HG03439 (cell line): ENCODE data around the gene ATG7.

Source experiments
- ATAC-seq: cut with Tn5 transposase; IDR thresholded peaks from one replicate; pipeline ENCODE4 v1.9.1; 2021; ENCODE audit warnings: mild to moderate bottlenecking, moderate library complexity; ENCODE audit not compliant: unreplicated experiment

The ATG7 gene

GRCh38 chr3:11350374-11350773 lies 78.2 kb downstream of the ATG7 start:
- no peak for ATAC-seq

GRCh38 chr3:11351451-11351850 lies 79.3 kb downstream of the ATG7 start:
- ATAC-seq: no peak

DNA sequence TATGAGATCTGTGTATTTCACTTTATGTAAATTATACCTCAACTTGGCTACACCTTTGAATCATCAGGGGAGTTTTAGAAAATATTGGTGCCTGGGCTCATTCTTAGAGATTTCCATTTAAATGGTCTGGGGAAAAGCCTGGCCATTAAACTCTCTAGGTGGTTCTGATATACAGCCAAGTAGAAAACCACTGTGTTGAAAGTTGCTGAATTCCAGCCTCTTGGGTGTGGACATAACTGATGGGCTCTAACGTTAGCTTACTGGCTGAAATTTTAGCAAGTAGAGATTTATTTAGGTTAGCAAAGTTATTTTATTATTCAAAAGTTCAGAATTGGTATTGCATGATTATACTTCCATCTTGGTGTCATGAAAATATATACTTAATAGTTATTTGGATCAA lies 84.1 kb downstream of the ATG7 start:
- ATAC-seq: no peak

- no peak for ATAC-seq
These were observed 90.4 kb downstream of the ATG7 start for GRCh38 chr3:11362600-11362999.

GRCh38 chr3:11363715-11364114 lies 91.5 kb downstream of the ATG7 start:
- no peak for ATAC-seq

DNA sequence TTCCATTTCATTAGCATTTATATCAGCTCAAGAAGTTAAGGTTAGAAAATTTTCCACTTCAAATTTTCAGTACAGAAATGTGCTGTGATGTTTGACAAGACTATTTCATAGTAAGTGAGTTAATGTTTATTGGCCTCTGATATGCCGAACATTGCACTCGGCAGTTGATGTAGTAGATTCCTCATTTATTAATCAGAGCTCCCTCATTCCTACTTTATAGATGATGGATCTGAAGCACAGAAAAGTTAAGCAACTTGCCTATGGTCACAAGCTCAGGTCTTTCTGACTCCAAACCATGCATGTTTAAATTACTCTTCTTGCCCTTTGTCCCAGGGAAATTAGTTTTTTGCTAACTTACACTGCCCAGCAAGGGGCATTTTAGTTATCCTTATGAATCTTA lies 92.0 kb downstream of the ATG7 start:
- no peak for ATAC-seq

DNA sequence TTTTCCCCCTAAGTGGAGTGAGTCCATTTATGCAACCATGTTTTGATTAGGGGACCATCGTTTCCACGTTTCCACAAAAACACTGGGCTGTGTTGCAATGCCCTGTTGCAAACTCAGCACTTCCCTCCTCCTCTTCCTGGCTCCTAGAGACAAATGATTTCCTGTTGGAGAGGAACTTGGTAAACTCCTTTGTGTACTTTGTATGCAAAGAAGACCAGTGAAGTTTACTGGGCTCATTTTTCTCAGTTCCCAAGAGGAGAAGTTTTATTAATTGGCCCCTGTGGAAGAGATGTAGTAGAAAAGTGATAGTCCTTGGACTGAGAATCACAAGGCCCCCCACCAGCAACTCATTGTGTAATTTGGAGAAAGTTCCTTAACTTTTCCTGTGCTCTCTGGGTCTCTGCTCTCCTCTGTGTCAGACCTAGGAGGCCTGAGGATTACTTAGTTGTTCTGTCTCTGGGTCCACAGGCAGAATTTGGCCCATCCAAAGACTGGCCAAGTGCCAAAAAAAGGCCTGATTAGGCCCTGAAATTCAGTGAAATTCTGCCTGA lies 95.0 kb downstream of the ATG7 start:
- no peak for ATAC-seq

- ATAC-seq: no peak
These were observed 98.0 kb downstream of the ATG7 start for GRCh38 chr3:11370191-11370590.

DNA sequence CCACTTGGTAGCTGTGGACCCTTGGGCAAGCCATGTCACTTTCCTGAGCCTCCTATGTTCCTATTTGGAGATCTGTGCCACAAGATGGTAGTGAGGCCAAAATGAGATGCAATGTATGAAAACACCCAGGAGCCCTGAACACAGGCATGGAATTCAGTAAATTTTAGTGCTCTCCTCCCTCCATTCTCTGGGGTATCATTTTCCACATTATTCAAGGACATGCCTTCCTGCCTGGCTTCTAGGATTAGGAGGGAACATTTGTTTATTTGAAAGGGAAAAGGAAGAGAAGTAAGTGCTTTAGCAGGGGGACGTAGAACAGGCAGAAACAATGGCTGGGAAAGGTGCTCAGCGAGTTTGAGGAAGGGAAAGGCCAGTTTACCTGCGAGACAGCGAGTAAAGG lies 98.8 kb downstream of the ATG7 start:
- ATAC-seq: no peak

GRCh38 chr3:11371747-11372146 lies 99.5 kb downstream of the ATG7 start:
- ATAC-seq: no peak

- ATAC-seq: no peak
These were observed 101.0 kb downstream of the ATG7 start for GRCh38 chr3:11373235-11373634.

- ATAC-seq: no peak
These were observed 101.5 kb downstream of the ATG7 start for GRCh38 chr3:11373654-11374053.

DNA sequence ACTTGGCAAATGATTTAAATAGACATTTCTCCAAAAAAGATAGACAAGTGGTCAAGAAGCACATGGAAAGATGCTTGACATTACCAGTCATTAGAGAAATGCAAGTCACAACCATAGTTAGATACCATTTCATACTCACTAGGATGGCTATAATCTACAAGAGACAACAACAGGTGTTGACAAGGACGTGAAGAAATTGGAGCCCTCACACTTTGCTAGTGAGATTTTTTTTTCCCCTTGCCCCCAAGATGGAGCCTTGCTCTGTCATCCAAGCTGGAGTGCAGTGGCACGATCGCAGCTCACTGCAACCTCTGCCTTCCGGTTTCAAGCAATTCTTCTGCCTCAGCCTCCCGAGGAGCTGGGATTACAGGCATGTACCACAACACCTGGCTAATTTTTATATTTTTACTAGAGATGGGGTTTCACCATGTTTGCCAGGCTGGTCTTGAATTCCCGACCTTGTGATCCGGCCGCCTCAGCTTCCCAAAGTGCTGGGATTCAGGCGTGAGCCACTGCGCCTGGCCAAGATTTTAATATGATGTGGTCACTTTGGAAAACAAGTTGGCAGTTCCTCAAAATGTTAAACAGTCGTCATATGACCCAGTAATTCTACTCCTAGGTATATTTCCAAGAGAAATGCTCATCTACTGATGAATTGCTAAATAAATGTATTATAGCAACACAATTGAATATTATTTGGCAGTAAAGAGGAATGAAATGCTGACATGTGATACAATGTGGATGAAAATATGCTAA lies 103.3 kb downstream of the ATG7 start:
- ATAC-seq: no peak

GRCh38 chr3:11377719-11378118 lies 105.5 kb downstream of the ATG7 start:
- no peak for ATAC-seq

GRCh38 chr3:11379238-11379823 lies 107.1 kb downstream of the ATG7 start:
- ATAC-seq: no peak

- ATAC-seq: no peak
These were observed 107.9 kb downstream of the ATG7 start for GRCh38 chr3:11379824-11380701.

DNA sequence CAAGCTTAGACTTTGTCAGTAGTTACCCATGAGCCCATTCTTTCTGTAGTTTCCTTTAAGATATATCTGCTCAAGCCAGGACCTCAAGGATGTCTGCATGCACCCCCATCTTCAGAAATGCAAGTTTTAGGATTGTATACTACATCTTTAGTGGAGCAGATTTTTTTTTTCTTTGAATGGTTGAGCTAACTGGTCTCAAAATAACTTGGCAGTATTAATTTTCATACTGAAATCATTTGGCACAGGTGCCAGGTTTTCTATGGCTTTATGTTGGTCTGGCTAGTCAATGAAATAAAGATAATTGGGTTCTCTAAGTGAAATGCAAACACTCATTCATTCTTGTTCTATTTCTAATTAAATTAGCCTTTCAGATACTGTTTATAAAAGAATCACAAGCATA lies 108.9 kb downstream of the ATG7 start:
- ATAC-seq: no peak

DNA sequence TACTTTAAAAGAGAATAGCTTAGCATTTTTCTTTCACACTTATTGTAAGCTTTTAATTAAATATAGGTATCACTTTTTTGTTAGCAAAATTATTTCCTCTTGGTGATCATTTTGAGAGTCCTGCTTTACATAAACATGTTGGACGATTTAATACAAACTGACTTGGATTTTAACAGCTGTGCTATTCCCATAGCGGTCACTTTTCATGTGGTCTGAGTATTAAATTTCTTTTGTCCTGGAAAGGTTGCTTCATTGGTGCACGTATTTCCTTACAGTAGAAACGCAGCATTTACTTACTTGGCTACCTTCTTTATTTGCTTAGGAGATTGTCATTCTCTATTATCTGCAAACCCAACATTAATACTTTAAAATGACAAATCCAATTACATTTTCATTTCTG lies 109.4 kb downstream of the ATG7 start:
- no peak for ATAC-seq

- no peak for ATAC-seq
These were observed 110.0 kb downstream of the ATG7 start for GRCh38 chr3:11382146-11382745.

DNA sequence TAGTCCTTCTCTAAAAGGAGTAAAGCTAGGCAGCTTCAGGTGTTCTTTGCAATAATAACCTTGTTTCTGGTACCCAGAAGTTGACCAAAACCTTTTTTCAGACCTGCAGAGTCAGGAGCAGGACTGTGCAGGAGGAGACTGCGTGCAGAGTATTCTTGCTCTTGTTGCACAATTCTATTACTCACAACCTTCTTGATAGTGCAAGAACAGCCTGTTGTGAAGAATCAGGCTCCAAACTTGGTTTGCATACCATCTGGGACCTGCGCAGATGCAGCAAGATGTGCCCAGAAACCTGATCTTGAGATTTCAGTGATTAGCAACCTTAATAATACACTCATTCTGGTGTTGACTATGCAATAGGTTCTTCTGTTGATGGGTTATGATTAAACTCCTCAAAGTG lies 111.9 kb downstream of the ATG7 start:
- no peak for ATAC-seq

DNA sequence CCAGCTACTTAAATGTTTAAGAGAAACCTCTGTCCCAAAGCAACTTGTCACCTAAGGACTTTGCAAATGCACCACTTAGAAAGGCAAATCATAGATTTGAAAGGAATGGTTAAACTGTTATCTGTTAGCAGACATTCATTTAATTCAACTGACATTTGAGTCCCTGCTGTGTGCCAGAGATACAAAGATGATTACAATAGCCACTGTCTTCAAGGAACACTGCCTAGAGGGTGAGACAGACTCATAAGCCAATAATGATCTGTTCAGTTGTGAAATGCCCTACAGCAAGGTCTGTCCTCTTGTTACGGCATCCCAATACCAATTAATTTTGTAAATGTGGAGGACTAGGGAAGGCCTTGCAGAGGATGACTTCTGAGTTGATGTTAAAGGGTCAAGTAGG lies 113.1 kb downstream of the ATG7 start:
- ATAC-seq: no peak
